ENCODE data around the gene FMNL2. TPM values are rescaled to one million over a fixed set of nuclear protein-coding genes. Genes with fewer than 3 reads are reported as not detected.

The FMNL2 gene
- polyA plus RNA-seq, 3 donors = 0.28 to 3.2 (median 0.71) TPM

GRCh38 chr2:152499896-152500735 lies 165.1 kb downstream of the FMNL2 start:
- H3K4me2 ChIP-seq (replicated peaks; ENCODE audit: extremely low read depth, low read length, poor library complexity, severe bottlenecking) = no peak overlapping the region
- H2AFZ ChIP-seq (ENCODE audit: insufficient read depth, low read depth, low read length, poor library complexity, severe bottlenecking) = no peak overlapping the region
- no peak for TF ChIP-seq CTCF (IDR thresholded peaks at IDR 0.05)
- H3K9me3 ChIP-seq (replicated peaks in 1 of 2; ENCODE audit: control insufficient read depth in 1 of 2, insufficient read depth in 1 of 2, low read length in 2 of 2) = peaks cover 0 to 5% of the 10 kb centered on the region in 2 donors
- no peaks in the 10 kb centered on the region for H4K20me1 ChIP-seq (ENCODE audit: insufficient read depth, low read length)
- no peaks in the 10 kb centered on the region for H3K36me3 ChIP-seq (replicated peaks in 1 of 2; ENCODE audit: control insufficient read depth in 1 of 2, insufficient read depth in 2 of 2, low read length in 2 of 2)
- no peak overlapping the region for H3K9ac ChIP-seq (ENCODE audit: insufficient read depth, low read length, poor library complexity, severe bottlenecking)
- Mint-ChIP-seq H3K4me3 (no peak overlapping the region), H3K4me1 (peaks cover 12% of the 10 kb centered on the region), H3K27me3 (ENCODE audit: low read depth in 3 of 3) (peaks cover 0 to 1% (median 0%) of the 10 kb centered on the region in 3 donors), H3K27ac (peak overlapping the region in 4 of 7 donors; percentile 12 to 69 (median 56)), H3K36me3 (no peaks in the 10 kb centered on the region), H3K9me3 (peaks cover 0 to 11% (median 3%) of the 10 kb centered on the region in 7 donors)
- peak overlapping the region in 1 of 2 donors; percentile 7 for H3K27ac ChIP-seq (ENCODE audit: low read depth in 1 of 2, low read length in 2 of 2)
- 98% methylated on average over 5 of the region's 14 CpGs for WGBS (ENCODE audit: insufficient coverage)
- no peaks in the 10 kb centered on the region for H3K4me1 ChIP-seq (ENCODE audit: control insufficient read depth in 1 of 2, insufficient read depth in 2 of 2, low read length in 2 of 2)
- no peaks in the 10 kb centered on the region for H3K27me3 ChIP-seq (ENCODE audit: control insufficient read depth in 2 of 2, insufficient read depth in 2 of 2, low read length in 2 of 2)
- no peak overlapping the region for H3K4me3 ChIP-seq (replicated peaks in 1 of 3; ENCODE audit: low read depth in 2 of 3, low read length in 3 of 3)
- intact Hi-C loops (cut with micrococcal nuclease) = no loop called here
- no peaks in the 10 kb centered on the region for H3K79me2 ChIP-seq (ENCODE audit: insufficient read depth, low read length)
- DNase-seq = peak in 1 of 3 donors; percentile 21

GRCh38 chr2:152500772-152501171 lies 165.8 kb downstream of the FMNL2 start:
- Mint-ChIP-seq H3K4me3 (no peak overlapping the region), H3K36me3 (no peaks in the 10 kb centered on the region), H3K4me1 (peaks cover 12% of the 10 kb centered on the region), H3K27ac (peak overlapping the region in 1 of 7 donors; percentile 55), H3K27me3 (ENCODE audit: low read depth in 3 of 3) (peaks cover 0 to 1% (median 0%) of the 10 kb centered on the region in 3 donors), H3K9me3 (peaks cover 0 to 11% (median 3%) of the 10 kb centered on the region in 7 donors)
- WGBS (ENCODE audit: insufficient coverage) = no CpG with 5 or more reads among the region's 8 CpGs
- intact Hi-C loops (cut with micrococcal nuclease) = no loop called here
- Histone ChIP-seq H3K4me2 (replicated peaks; ENCODE audit: extremely low read depth, low read length, poor library complexity, severe bottlenecking) (no peak overlapping the region), H3K27ac (ENCODE audit: low read depth in 1 of 2, low read length in 2 of 2) (no peak overlapping the region), H3K9me3 (replicated peaks in 1 of 2; ENCODE audit: control insufficient read depth in 1 of 2, insufficient read depth in 1 of 2, low read length in 2 of 2) (peaks cover 0 to 5% of the 10 kb centered on the region in 2 donors), H3K4me3 (replicated peaks in 1 of 3; ENCODE audit: low read depth in 2 of 3, low read length in 3 of 3) (no peak overlapping the region), H3K4me1 (ENCODE audit: control insufficient read depth in 1 of 2, insufficient read depth in 2 of 2, low read length in 2 of 2) (no peaks in the 10 kb centered on the region), H3K27me3 (ENCODE audit: control insufficient read depth in 2 of 2, insufficient read depth in 2 of 2, low read length in 2 of 2) (no peaks in the 10 kb centered on the region), H2AFZ (ENCODE audit: insufficient read depth, low read depth, low read length, poor library complexity, severe bottlenecking) (no peak overlapping the region), H3K9ac (ENCODE audit: insufficient read depth, low read length, poor library complexity, severe bottlenecking) (no peak overlapping the region), H3K36me3 (replicated peaks in 1 of 2; ENCODE audit: control insufficient read depth in 1 of 2, insufficient read depth in 2 of 2, low read length in 2 of 2) (no peaks in the 10 kb centered on the region), H3K79me2 (ENCODE audit: insufficient read depth, low read length) (no peaks in the 10 kb centered on the region), H4K20me1 (ENCODE audit: insufficient read depth, low read length) (no peaks in the 10 kb centered on the region)
- DNase-seq = no peak
- TF ChIP-seq CTCF (IDR thresholded peaks at IDR 0.05) = no peak
